RWPE2 (cell line): ENCODE results near the gene CKLF.
A peak's percentile ranks its signal among the peaks of the same experiment; 100 is the strongest.

Experiments
- ATAC-seq: fragments of 200-7000 bp; cut with Tn5 transposase; 3 replicates; pipeline ENCODE4 v1.9.1; 2021; ENCODE audit warnings: low read depth
- DNase-seq: peaks from one replicate; pipeline ENCODE4 v3.0.0-alpha.2; 2020; ENCODE audit warnings: low spot score
- H3K27ac ChIP-seq: fragments of 450-650 bp; 2 replicates; pipeline ENCODE4 v1.5.1; 2017; ENCODE audit warnings: mild to moderate bottlenecking; ENCODE audit not compliant: poor library complexity, severe bottlenecking
- H3K27me3 ChIP-seq: fragments of 250-450 bp; sonication (Bioruptor Pico); 2 replicates; pipeline ENCODE4 v1.5.1; 2021; ENCODE audit warnings: mild to moderate bottlenecking, moderate library complexity; ENCODE audit not compliant: insufficient read depth, poor library complexity, severe bottlenecking
- H3K36me3 ChIP-seq: fragments of 250-450 bp; sonication (Bioruptor Pico); 2 replicates; pipeline ENCODE4 v1.5.1; 2020; ENCODE audit warnings: low read depth, mild to moderate bottlenecking, moderate library complexity
- H3K4me1 ChIP-seq: fragments of 250-450 bp; sonication (Bioruptor Pico); 2 replicates; pipeline ENCODE4 v1.5.1; 2021; ENCODE audit warnings: mild to moderate bottlenecking, moderate library complexity; ENCODE audit not compliant: insufficient read depth, poor library complexity, severe bottlenecking
- H3K4me3 ChIP-seq: fragments of 250-450 bp; sonication (Bioruptor Pico); 2 replicates; pipeline ENCODE4 v1.5.1; 2021; ENCODE audit warnings: mild to moderate bottlenecking, moderate library complexity; ENCODE audit not compliant: severe bottlenecking
- H3K9me3 ChIP-seq: fragments of 250-450 bp; sonication (Bioruptor Pico); 2 replicates; pipeline ENCODE4 v1.5.1; 2021; ENCODE audit warnings: mild to moderate bottlenecking, moderate library complexity; ENCODE audit not compliant: severe bottlenecking
- TF ChIP-seq, protein P1 (sequence below): fragments of 450-650 bp; IDR thresholded peaks from one replicate; pipeline ENCODE4 v1.5.1; 2017; ENCODE audit warnings: mild to moderate bottlenecking, moderate library complexity; ENCODE audit not compliant: poor library complexity, severe bottlenecking

CKLF gene

GRCh38 chr16:66603537-66604375 lies 51.4 kb downstream of the CKLF start:
- peaks cover 8% of the 10 kb centered on the region for H3K4me1 ChIP-seq
- peak overlapping the region; percentile 88 for H3K4me3 ChIP-seq
- H3K36me3 ChIP-seq: peaks cover 8% of the 10 kb centered on the region
- ATAC-seq (peak; percentile 15; the same call in 2 of the 3 replicates), DNase-seq (no peak)
- H3K9me3 ChIP-seq: no peaks in the 10 kb centered on the region
- H3K27ac ChIP-seq: peak overlapping the region; percentile 81
- no peaks in the 10 kb centered on the region for H3K27me3 ChIP-seq
- TF ChIP-seq, protein P1, sequence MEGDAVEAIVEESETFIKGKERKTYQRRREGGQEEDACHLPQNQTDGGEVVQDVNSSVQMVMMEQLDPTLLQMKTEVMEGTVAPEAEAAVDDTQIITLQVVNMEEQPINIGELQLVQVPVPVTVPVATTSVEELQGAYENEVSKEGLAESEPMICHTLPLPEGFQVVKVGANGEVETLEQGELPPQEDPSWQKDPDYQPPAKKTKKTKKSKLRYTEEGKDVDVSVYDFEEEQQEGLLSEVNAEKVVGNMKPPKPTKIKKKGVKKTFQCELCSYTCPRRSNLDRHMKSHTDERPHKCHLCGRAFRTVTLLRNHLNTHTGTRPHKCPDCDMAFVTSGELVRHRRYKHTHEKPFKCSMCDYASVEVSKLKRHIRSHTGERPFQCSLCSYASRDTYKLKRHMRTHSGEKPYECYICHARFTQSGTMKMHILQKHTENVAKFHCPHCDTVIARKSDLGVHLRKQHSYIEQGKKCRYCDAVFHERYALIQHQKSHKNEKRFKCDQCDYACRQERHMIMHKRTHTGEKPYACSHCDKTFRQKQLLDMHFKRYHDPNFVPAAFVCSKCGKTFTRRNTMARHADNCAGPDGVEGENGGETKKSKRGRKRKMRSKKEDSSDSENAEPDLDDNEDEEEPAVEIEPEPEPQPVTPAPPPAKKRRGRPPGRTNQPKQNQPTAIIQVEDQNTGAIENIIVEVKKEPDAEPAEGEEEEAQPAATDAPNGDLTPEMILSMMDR: no peak

- Histone ChIP-seq H3K4me3 (peak within 1 kb of the TSS; percentile 88), H3K9me3 (no peaks in the 10 kb centered on the region), H3K36me3 (peaks cover 16% of the 10 kb centered on the region), H3K27me3 (no peaks in the 10 kb centered on the region), H3K4me1 (peaks cover 12% of the 10 kb centered on the region), H3K27ac (peak within 1 kb of the TSS; percentile 81)
- no peak for DNase-seq
- TF ChIP-seq, protein P1: peak; percentile 83
- peak; percentile 34 for ATAC-seq
Observed at GRCh38 chr16:66604376-66605176, 52.2 kb downstream of the CKLF start, which contains the start of gene CMTM3. TSS of gene CMTM3 (plus strand) at chr16:66604704. CDS start at chr16:66604806, 102 bp downstream.

DNA sequence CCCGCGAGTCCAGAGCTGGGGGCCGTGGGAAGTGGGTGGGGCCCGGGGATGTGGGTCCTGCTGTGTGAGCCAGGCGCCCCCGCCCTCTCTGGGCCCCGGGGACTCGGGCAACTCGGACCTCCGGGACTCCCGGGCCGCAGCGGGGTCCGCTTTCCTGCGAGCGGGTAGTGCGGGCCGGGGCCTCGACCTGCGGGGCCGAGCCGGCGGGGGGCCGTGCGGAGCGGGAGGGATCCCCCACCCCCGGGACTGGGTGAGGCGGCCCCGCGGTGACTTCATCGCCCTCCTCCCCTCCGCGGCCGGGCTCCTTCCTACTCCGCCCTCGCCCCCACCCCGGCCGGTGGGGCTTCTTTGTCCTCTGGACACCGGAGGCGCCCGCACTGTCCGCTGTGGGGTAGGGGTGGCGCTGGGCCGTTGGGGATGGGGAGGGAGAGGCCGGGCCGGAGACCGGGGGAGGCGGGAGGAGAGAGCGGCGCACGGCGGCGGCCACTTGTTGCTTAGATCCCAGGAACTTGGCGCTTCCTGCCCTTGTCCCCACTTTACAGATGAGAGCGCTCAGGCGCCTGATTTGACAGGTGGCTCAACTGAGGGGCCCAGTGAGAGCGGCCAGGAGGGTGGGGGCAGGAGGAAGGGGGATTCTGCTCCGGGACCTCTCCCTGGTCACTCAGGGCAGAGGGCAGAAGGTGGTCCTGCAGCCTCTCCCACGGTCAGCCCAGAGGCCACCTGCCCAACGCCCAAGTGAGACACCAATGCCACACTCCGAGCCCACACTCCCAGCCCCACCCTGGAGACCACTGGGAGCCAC lies 53.0 kb downstream of the CKLF start:
- H3K9me3 ChIP-seq: no peaks in the 10 kb centered on the region
- H3K27me3 ChIP-seq: no peaks in the 10 kb centered on the region
- H3K27ac ChIP-seq: peak overlapping the region; percentile 81
- TF ChIP-seq, protein P1: peak; percentile 2
- peak; percentile 27 for ATAC-seq
- DNase-seq: no peak
- H3K4me1 ChIP-seq: peaks cover 12% of the 10 kb centered on the region
- peaks cover 24% of the 10 kb centered on the region for H3K36me3 ChIP-seq
- peak overlapping the region; percentile 88 for H3K4me3 ChIP-seq

GRCh38 chr16:66605979-66606751 lies 53.8 kb downstream of the CKLF start:
- H3K27ac ChIP-seq: peak overlapping the region; percentile 81
- DNase-seq: no peak
- H3K4me1 ChIP-seq: peaks cover 12% of the 10 kb centered on the region
- 0 out of 3 replicates have a peak, but pooled peaks have one; percentile 5 for ATAC-seq
- peaks cover 32% of the 10 kb centered on the region for H3K36me3 ChIP-seq
- H3K27me3 ChIP-seq: no peaks in the 10 kb centered on the region
- H3K4me3 ChIP-seq: peak overlapping the region; percentile 88
- TF ChIP-seq, protein P1: no peak
- no peaks in the 10 kb centered on the region for H3K9me3 ChIP-seq
